IMR-90 (cell line): Measurements from ENCODE around the gene CDK5. TPM values are rescaled to one million over a fixed set of nuclear protein-coding genes. Genes with fewer than 3 reads are reported as not detected.

Experiments
- ATAC-seq: fragments of 200-7000 bp; cut with Tn5 transposase; 2 replicates; pipeline ENCODE4 v1.9.1; 2020; ENCODE audit warnings: low read depth, mild to moderate bottlenecking, moderate library complexity
- BruUV-seq: library from RNA; stranded (reverse); fragments of 400-500 nt; replicated peaks from 2 replicates; lab custom pipeline; 2021; lab: Mats Ljungman, UMichigan
- CTCF ChIA-PET: fragments of 300-600 bp; formaldehyde crosslinking; extraction: SDS; loops from one replicate; lab custom pipeline; 2021; ENCODE audit warnings: antibody characterized with exemption; lab: Yijun Ruan, JAX
- POLR2A ChIA-PET: fragments of 300-600 bp; sonication (Branson Sonifier 250); formaldehyde crosslinking; loops from one replicate; lab custom pipeline; 2022; ENCODE audit warnings: antibody characterized with exemption; ENCODE audit not compliant: unreplicated experiment; lab: Charles Lee
- DNase-seq: peaks from one replicate; pipeline ENCODE4 v3.0.0; 2013
- H2AFZ ChIP-seq: replicated peaks from 2 replicates; pipeline ENCODE3; 2013; ENCODE audit warnings: low read length, mild to moderate bottlenecking; ENCODE audit not compliant: poor library complexity
- H2AK5ac ChIP-seq: 2 replicates; pipeline ENCODE4 v1.6.1; 2013; ENCODE audit warnings: low read depth, low read length, inconsistent platforms
- H2AK9ac ChIP-seq: replicated peaks from 2 replicates; pipeline ENCODE3; 2013; ENCODE audit warnings: mild to moderate bottlenecking, low read depth, low read length, moderate library complexity; ENCODE audit not compliant: poor library complexity
- H2BK120ac ChIP-seq: 2 replicates; pipeline ENCODE4 v1.6.1; 2013; ENCODE audit warnings: low read depth, low read length, inconsistent platforms
- H2BK15ac ChIP-seq: 3 replicates; pipeline ENCODE4 v1.6.1; 2013; ENCODE audit warnings: low read depth, low read length, inconsistent platforms
- H2BK20ac ChIP-seq: 2 replicates; pipeline ENCODE4 v1.6.1; 2013; ENCODE audit warnings: low read depth, mild to moderate bottlenecking, inconsistent platforms, low read length, moderate library complexity
- H2BK5ac ChIP-seq: 2 replicates; pipeline ENCODE4 v1.6.1; 2013; ENCODE audit warnings: mild to moderate bottlenecking, low read depth, low read length, inconsistent platforms; ENCODE audit not compliant: poor library complexity, severe bottlenecking
- H3K14ac ChIP-seq: replicated peaks from 2 replicates; pipeline ENCODE4 v1.6.1; 2013; ENCODE audit warnings: low read depth, low read length, inconsistent platforms
- H3K18ac ChIP-seq: 2 replicates; pipeline ENCODE4 v1.6.1; 2013; ENCODE audit warnings: low read depth, low read length, control low read depth
- H3K23ac ChIP-seq: 2 replicates; pipeline ENCODE4 v1.6.1; 2013; ENCODE audit warnings: low read depth, low read length, inconsistent platforms
- H3K27ac ChIP-seq: 2 replicates; pipeline ENCODE4 v1.5.1; 2013; ENCODE audit warnings: mild to moderate bottlenecking, control low read depth, low read length; ENCODE audit not compliant: insufficient read depth
- H3K27me3 ChIP-seq: 2 replicates; pipeline ENCODE4 v1.6.1; 2013; ENCODE audit warnings: low read length; ENCODE audit not compliant: control insufficient read depth, insufficient read depth
- H3K36me3 ChIP-seq: 2 replicates; pipeline ENCODE4 v1.6.1; 2013; ENCODE audit warnings: low read length, mixed read lengths; ENCODE audit not compliant: control insufficient read depth, insufficient read depth
- H3K4ac ChIP-seq: 2 replicates; pipeline ENCODE4 v1.6.1; 2013; ENCODE audit warnings: low read depth, low read length, inconsistent platforms
- H3K4me1 ChIP-seq: 2 replicates; pipeline ENCODE4 v1.6.1; 2013; ENCODE audit warnings: low read length, mixed read lengths; ENCODE audit not compliant: control insufficient read depth, insufficient read depth
- H3K4me2 ChIP-seq: 2 replicates; pipeline ENCODE4 v1.6.1; 2013; ENCODE audit warnings: low read depth, mild to moderate bottlenecking, control low read depth, low read length, moderate library complexity
- H3K4me3 ChIP-seq: 2 replicates; pipeline ENCODE4 v1.5.1; 2013; ENCODE audit warnings: low read depth, mild to moderate bottlenecking, control low read depth, low read length, moderate library complexity; ENCODE audit not compliant: insufficient read depth
- H3K56ac ChIP-seq: 2 replicates; pipeline ENCODE4 v1.6.1; 2013; ENCODE audit warnings: low read length, inconsistent platforms; ENCODE audit not compliant: insufficient read depth; ENCODE audit errors: extremely low read depth
- H3K79me1 ChIP-seq, 2 experiments: 2 replicates each; pipeline ENCODE4 v1.6.1; 2013; ENCODE audit warnings: low read length in 2 of 2, inconsistent platforms in 1 of 2, low read depth in 1 of 2
- H3K9ac ChIP-seq: 2 replicates; pipeline ENCODE4 v1.6.1; 2013; ENCODE audit warnings: low read depth, low read length, control low read depth
- H3K9me1 ChIP-seq: 2 replicates; pipeline ENCODE4 v1.6.1; 2013; ENCODE audit warnings: low read length, inconsistent platforms; ENCODE audit not compliant: insufficient read depth
- H3K9me3 ChIP-seq: 2 replicates; pipeline ENCODE4 v1.6.1; 2013; ENCODE audit warnings: low read length; ENCODE audit not compliant: control insufficient read depth, insufficient read depth
- H4K20me1 ChIP-seq: 2 replicates; pipeline ENCODE4 v1.6.1; 2013; ENCODE audit warnings: low read length, inconsistent platforms; ENCODE audit not compliant: insufficient read depth
- H4K5ac ChIP-seq: 2 replicates; pipeline ENCODE4 v1.6.1; 2013; ENCODE audit warnings: mild to moderate bottlenecking, low read depth, low read length, control low read depth
- H4K8ac ChIP-seq, 2 experiments: 2 replicates each; pipeline ENCODE4 v1.6.1; 2013; ENCODE audit warnings: low read depth in 2 of 2, low read length in 2 of 2, control low read depth in 1 of 2, inconsistent platforms in 1 of 2
- H4K91ac ChIP-seq: 2 replicates; pipeline ENCODE4 v1.6.1; 2013; ENCODE audit warnings: low read depth, low read length, inconsistent platforms; ENCODE audit not compliant: insufficient read depth
- BHLHE40 ChIP-seq: fragments of 150-350 bp; IDR thresholded peaks from 2 replicates; pipeline ENCODE4 v1.6.1; 2016; ENCODE audit warnings: mild to moderate bottlenecking, low read depth, low read length
- CEBPB ChIP-seq: IDR thresholded peaks from 2 replicates; pipeline ENCODE4 v1.6.1; 2012; ENCODE audit warnings: low read depth, low read length, improper control_type of control experiment
- CHD1 ChIP-seq: IDR thresholded peaks from 2 replicates; pipeline ENCODE4 v1.6.1; 2012; ENCODE audit warnings: low read depth, low read length, improper control_type of control experiment
- FOS ChIP-seq: fragments of 150-350 bp; IDR thresholded peaks from 2 replicates; pipeline ENCODE4 v1.6.1; 2016; ENCODE audit warnings: low read depth, low read length
- MAFK ChIP-seq: IDR thresholded peaks from 2 replicates; pipeline ENCODE4 v1.6.1; 2012; ENCODE audit warnings: low read depth, low read length, improper control_type of control experiment
- MAZ ChIP-seq: IDR thresholded peaks from 2 replicates; pipeline ENCODE4 v1.6.1; 2012; ENCODE audit warnings: low read depth, mild to moderate bottlenecking, low read length, improper control_type of control experiment, moderate library complexity, borderline replicate concordance
- MXI1 ChIP-seq: IDR thresholded peaks from 2 replicates; pipeline ENCODE4 v1.6.1; 2012; ENCODE audit warnings: low read depth, mild to moderate bottlenecking, low read length, moderate library complexity, borderline replicate concordance
- NFE2L2 ChIP-seq: fragments of 150-350 bp; IDR thresholded peaks from 2 replicates; pipeline ENCODE4 v1.6.1; 2016; ENCODE audit warnings: low read depth, mild to moderate bottlenecking, low read length
- POLR2A ChIP-seq: IDR thresholded peaks from 2 replicates; pipeline ENCODE4 v1.6.1; 2012; ENCODE audit warnings: mild to moderate bottlenecking, low read depth, low read length
- RAD21 ChIP-seq: IDR thresholded peaks from 2 replicates; pipeline ENCODE4 v1.6.1; 2012; ENCODE audit warnings: low read length, improper control_type of control experiment
- RCOR1 ChIP-seq: IDR thresholded peaks from 2 replicates; pipeline ENCODE4 v1.6.1; 2012; ENCODE audit warnings: mild to moderate bottlenecking, low read length, improper control_type of control experiment; ENCODE audit not compliant: insufficient replicate concordance
- RFX5 ChIP-seq: IDR thresholded peaks from 2 replicates; pipeline ENCODE4 v1.8.0; 2012; ENCODE audit warnings: low read depth, mild to moderate bottlenecking, low read length, moderate library complexity
- SMC3 ChIP-seq: fragments of 150-350 bp; IDR thresholded peaks from 2 replicates; pipeline ENCODE4 v1.6.1; 2016; ENCODE audit warnings: low read depth, mild to moderate bottlenecking, antibody characterized with exemption, low read length, moderate library complexity
- WGBS, 2 experiments: methylation state at CpG; one replicate each; pipeline versions ENCODE4 v1.1.5 to v1.1.7; 2013; ENCODE audit warnings: missing lambda C conversion rate in 2 of 2; ENCODE audit not compliant: insufficient read length in 1 of 2; ENCODE audit errors: extremely low coverage in 2 of 2; 5-methylcytosine and 5-hydroxymethylcytosine counted together
- dilution Hi-C: fragments of 300-500 bp; cut with HindIII; formaldehyde crosslinking; loops from one replicate; pipeline ENCODE4 v1.14.3; 2018; ENCODE audit warnings: low sequenced_read_pairs; ENCODE audit not compliant: unreplicated experiment
- in situ Hi-C: fragments of 300-500 bp; cut with MboI; formaldehyde crosslinking; loops from 3 replicates; pipeline ENCODE4 v1.14.3; 2019; ENCODE audit warnings: low sequenced_read_pairs, inconsistent platforms, mixed read lengths
- intact Hi-C: fragments of 100-400 bp; cut with micrococcal nuclease; formaldehyde crosslinking; loops from 2 replicates; pipeline ENCODE4 v1.10.0; 2022
- polyA plus RNA-seq, 3 experiments: library from polyadenylated mRNA; depleted of rRNA; stranded (reverse); fragments of >200 nt; gene quantifications; 2 replicates each; pipeline ENCODE4 v1.2.3, GENCODE V29; 2012; ENCODE audit warnings: low replicate concordance in 1 of 3
- total RNA-seq: library from RNA; depleted of rRNA; stranded (reverse); fragments of >200 nt; gene quantifications from 2 replicates; pipeline ENCODE4 v1.2.3, GENCODE V29; 2012
- TF ChIP-seq, protein P1 (sequence below): conservative IDR thresholded peaks from 2 replicates; pipeline ENCODE4 v1.5.1; 2012; ENCODE audit warnings: mild to moderate bottlenecking, low read depth, low read length, improper control_type of control experiment
- TF ChIP-seq, protein P2 (sequence below): fragments of 150-350 bp; IDR thresholded peaks from 2 replicates; pipeline ENCODE4 v1.6.1; 2016; ENCODE audit warnings: low read depth, mild to moderate bottlenecking, low read length, moderate library complexity, borderline replicate concordance
- TF ChIP-seq, protein P3 (sequence below): fragments of 150-350 bp; IDR thresholded peaks from 2 replicates; pipeline ENCODE4 v1.6.1; 2017; ENCODE audit warnings: mild to moderate bottlenecking, antibody characterized with exemption, low read length, low read depth

CDK5 gene
- total and polyA plus RNA-seq, 2 of the 4 experiments (the other 2 are of a cell fraction), result 22.4 to 34.8 TPM

DNA sequence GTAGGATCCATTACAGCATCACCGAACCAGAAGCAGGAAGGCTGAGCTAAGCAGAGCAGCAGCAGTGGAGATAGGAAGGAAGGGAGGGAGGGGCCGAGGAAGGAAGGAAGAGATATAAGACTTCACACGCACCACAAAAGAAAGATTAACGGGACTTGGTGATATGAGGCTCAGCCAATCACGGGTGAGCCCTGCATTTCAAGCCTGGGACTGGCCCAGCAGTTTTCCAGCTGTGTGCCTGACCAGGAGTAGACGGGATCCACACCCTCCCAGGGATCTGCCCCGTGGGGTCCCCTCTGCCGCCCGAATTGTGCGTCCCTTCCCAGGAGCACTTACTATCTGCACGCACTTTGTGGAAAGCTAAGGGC is 49.6 kb downstream of the CDK5 start:
- no peak overlapping the region for H4K5ac ChIP-seq
- no peak overlapping the region for H4K91ac ChIP-seq
- BruUV-seq, result no TSS peak
- ChIA-PET POLR2A (no interaction called here), CTCF (interaction anchor here (1.0 to 1.4 kb wide), 2 partner anchors 10 to 28 kb away, joined by 3 to 4 read pairs; no protein-coding TSS in a partner anchor)
- H3K79me1 ChIP-seq, result no peaks in the 10 kb centered on the region
- DNase-seq (no peak), ATAC-seq (no peak)
- no peak overlapping the region for H3K18ac ChIP-seq
- no peak overlapping the region for H3K56ac ChIP-seq
- no peak overlapping the region for H2AFZ ChIP-seq
- in situ Hi-C loops, result no loop called here
- 41% methylated on average over 2 of the region's 11 CpGs; no CpG with 5 or more reads in 1 of the 2 experiments for WGBS, 2 experiments
- no peaks in the 10 kb centered on the region for H4K20me1 ChIP-seq
- no peaks in the 10 kb centered on the region for H3K9me3 ChIP-seq
- dilution Hi-C loops, result no loop called here
- peaks cover 15% of the 10 kb centered on the region for H3K27me3 ChIP-seq
- H3K14ac ChIP-seq, result no peak overlapping the region
- H3K27ac ChIP-seq, result no peak overlapping the region
- H2AK9ac ChIP-seq, result no peak overlapping the region
- no peak overlapping the region for H3K23ac ChIP-seq
- H3K36me3 ChIP-seq, result no peaks in the 10 kb centered on the region
- no peak overlapping the region for H2BK120ac ChIP-seq
- no peak overlapping the region for H3K4me2 ChIP-seq
- no peak overlapping the region for H2BK20ac ChIP-seq
- no peak overlapping the region for H2BK5ac ChIP-seq
- no peak overlapping the region for H2AK5ac ChIP-seq
- TF ChIP-seq, protein P1, sequence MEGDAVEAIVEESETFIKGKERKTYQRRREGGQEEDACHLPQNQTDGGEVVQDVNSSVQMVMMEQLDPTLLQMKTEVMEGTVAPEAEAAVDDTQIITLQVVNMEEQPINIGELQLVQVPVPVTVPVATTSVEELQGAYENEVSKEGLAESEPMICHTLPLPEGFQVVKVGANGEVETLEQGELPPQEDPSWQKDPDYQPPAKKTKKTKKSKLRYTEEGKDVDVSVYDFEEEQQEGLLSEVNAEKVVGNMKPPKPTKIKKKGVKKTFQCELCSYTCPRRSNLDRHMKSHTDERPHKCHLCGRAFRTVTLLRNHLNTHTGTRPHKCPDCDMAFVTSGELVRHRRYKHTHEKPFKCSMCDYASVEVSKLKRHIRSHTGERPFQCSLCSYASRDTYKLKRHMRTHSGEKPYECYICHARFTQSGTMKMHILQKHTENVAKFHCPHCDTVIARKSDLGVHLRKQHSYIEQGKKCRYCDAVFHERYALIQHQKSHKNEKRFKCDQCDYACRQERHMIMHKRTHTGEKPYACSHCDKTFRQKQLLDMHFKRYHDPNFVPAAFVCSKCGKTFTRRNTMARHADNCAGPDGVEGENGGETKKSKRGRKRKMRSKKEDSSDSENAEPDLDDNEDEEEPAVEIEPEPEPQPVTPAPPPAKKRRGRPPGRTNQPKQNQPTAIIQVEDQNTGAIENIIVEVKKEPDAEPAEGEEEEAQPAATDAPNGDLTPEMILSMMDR, result no peak
- TF ChIP-seq MAFK (no peak), BHLHE40 (no peak), RAD21 (no peak), SMC3 (no peak), FOS (no peak), CEBPB (no peak), RFX5 (no peak), MXI1 (no peak), CHD1 (no peak), NFE2L2 (no peak), MAZ (no peak), RCOR1 (no peak), POLR2A (no peak)
- TF ChIP-seq, protein P2, sequence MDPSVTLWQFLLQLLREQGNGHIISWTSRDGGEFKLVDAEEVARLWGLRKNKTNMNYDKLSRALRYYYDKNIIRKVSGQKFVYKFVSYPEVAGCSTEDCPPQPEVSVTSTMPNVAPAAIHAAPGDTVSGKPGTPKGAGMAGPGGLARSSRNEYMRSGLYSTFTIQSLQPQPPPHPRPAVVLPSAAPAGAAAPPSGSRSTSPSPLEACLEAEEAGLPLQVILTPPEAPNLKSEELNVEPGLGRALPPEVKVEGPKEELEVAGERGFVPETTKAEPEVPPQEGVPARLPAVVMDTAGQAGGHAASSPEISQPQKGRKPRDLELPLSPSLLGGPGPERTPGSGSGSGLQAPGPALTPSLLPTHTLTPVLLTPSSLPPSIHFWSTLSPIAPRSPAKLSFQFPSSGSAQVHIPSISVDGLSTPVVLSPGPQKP, result no peak
- TF ChIP-seq, protein P3, sequence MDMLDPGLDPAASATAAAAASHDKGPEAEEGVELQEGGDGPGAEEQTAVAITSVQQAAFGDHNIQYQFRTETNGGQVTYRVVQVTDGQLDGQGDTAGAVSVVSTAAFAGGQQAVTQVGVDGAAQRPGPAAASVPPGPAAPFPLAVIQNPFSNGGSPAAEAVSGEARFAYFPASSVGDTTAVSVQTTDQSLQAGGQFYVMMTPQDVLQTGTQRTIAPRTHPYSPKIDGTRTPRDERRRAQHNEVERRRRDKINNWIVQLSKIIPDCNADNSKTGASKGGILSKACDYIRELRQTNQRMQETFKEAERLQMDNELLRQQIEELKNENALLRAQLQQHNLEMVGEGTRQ, result no peak
- no peak overlapping the region for H3K4me3 ChIP-seq
- H2BK15ac ChIP-seq, result no peak overlapping the region
- H3K9ac ChIP-seq, result no peak overlapping the region
- peaks cover 9% of the 10 kb centered on the region; the same call in 1 of the 2 replicates for H3K4me1 ChIP-seq
- no peak overlapping the region for H3K4ac ChIP-seq
- H4K8ac ChIP-seq, result no peak overlapping the region
- intact Hi-C loops, result no loop called here
- no peaks in the 10 kb centered on the region for H3K9me1 ChIP-seq
